Hepatocyte (in vitro differentiated cells): ENCODE measurements around the gene ZBTB20.

Experiments used
- CTCF ChIP-seq: fragments of 200-600 bp; sonication (generic); IDR thresholded peaks from 2 replicates; pipeline ENCODE4 v1.5.1; 2016; ENCODE audit warnings: antibody characterized with exemption, mild to moderate bottlenecking; ENCODE audit not compliant: poor library complexity
- EZH2 ChIP-seq: fragments of 200-600 bp; sonication (generic); IDR thresholded peaks from 2 replicates; pipeline ENCODE4 v1.6.1; 2016; ENCODE audit warnings: antibody characterized with exemption, mild to moderate bottlenecking, borderline replicate concordance

- no peak for TF ChIP-seq CTCF
- no peak for TF ChIP-seq EZH2
These were observed 762.6 kb downstream of the ZBTB20 start for GRCh38 chr3:114384558-114384903.
